RWPE1 (cell line): ENCODE measurements around the gene PALLD.

ENCODE experiments used
- CTCF ChIA-PET: fragments of 350-600 bp; sonication (Branson Sonifier 250); formaldehyde crosslinking; extraction: SDS; loops from one replicate; lab custom pipeline; 2021; lab: Yijun Ruan, JAX
- POLR2A ChIA-PET: fragments of 400-600 bp; formaldehyde crosslinking; extraction: SDS; loops from one replicate; lab custom pipeline; 2020; ENCODE audit warnings: antibody characterized with exemption; ENCODE audit not compliant: low non-redundant PET; lab: Yijun Ruan, JAX
- DNase-seq: peaks from one replicate; pipeline ENCODE4 v3.0.0; 2012; ENCODE audit warnings: low spot score
- H3K27ac ChIP-seq: fragments of 450-650 bp; 2 replicates; pipeline ENCODE4 v1.5.1; 2017
- TF ChIP-seq, protein P1 (sequence below): fragments of 450-650 bp; conservative IDR thresholded peaks from 2 replicates; pipeline ENCODE4 v1.5.1; 2017; ENCODE audit warnings: low read depth, mild to moderate bottlenecking

The PALLD gene

DNA sequence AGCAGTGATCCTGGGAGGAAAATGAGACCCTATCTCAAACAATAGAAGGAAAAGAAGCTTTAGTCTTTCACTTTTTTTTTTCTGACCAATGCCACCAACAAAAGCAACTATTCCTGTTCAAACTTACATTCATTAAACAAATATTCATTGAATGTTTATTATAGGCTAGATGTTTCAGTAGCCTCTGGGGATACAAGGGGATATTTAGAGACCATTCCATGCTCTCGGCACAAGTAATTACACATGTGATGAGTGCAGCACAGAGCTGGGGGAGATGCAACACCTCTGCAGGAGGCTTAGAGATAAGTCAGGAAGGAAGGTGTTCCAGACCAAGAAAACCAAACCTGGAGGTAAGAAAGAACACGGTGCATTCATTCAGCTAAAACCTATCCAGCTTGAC lies 68.3 kb downstream of the PALLD start:
- no peak for DNase-seq
- TF ChIP-seq, protein P1, sequence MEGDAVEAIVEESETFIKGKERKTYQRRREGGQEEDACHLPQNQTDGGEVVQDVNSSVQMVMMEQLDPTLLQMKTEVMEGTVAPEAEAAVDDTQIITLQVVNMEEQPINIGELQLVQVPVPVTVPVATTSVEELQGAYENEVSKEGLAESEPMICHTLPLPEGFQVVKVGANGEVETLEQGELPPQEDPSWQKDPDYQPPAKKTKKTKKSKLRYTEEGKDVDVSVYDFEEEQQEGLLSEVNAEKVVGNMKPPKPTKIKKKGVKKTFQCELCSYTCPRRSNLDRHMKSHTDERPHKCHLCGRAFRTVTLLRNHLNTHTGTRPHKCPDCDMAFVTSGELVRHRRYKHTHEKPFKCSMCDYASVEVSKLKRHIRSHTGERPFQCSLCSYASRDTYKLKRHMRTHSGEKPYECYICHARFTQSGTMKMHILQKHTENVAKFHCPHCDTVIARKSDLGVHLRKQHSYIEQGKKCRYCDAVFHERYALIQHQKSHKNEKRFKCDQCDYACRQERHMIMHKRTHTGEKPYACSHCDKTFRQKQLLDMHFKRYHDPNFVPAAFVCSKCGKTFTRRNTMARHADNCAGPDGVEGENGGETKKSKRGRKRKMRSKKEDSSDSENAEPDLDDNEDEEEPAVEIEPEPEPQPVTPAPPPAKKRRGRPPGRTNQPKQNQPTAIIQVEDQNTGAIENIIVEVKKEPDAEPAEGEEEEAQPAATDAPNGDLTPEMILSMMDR = no peak
- H3K27ac ChIP-seq = no peak overlapping the region
- CTCF ChIA-PET = interaction anchor here (1.0 kb wide), 1 partner anchor 21 kb away, joined by 3 read pairs; no protein-coding TSS in a partner anchor
- POLR2A ChIA-PET = no interaction called here

DNA sequence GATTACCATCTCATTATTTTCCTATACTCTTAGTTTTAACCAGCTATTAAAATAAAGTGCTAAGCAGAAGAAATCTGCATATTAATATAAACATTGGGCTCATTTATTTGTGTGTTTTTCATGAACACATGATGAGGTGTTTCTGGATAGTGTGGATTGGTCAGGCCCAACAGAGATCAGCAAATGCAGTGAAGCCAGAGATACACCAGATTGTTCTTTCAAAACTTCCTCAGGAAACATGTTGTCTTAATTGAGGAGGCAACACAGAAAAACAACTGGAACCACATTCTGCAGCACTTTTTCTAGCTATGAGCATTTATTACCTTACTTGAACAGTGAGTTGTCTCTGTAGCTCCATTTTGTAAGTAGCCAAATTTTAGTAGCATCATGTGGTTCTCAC lies 69.9 kb downstream of the PALLD start:
- H3K27ac ChIP-seq = no peak overlapping the region
- ChIA-PET POLR2A (no interaction called here), CTCF (no interaction called here)
- DNase-seq = no peak
- TF ChIP-seq, protein P1 = no peak

DNA sequence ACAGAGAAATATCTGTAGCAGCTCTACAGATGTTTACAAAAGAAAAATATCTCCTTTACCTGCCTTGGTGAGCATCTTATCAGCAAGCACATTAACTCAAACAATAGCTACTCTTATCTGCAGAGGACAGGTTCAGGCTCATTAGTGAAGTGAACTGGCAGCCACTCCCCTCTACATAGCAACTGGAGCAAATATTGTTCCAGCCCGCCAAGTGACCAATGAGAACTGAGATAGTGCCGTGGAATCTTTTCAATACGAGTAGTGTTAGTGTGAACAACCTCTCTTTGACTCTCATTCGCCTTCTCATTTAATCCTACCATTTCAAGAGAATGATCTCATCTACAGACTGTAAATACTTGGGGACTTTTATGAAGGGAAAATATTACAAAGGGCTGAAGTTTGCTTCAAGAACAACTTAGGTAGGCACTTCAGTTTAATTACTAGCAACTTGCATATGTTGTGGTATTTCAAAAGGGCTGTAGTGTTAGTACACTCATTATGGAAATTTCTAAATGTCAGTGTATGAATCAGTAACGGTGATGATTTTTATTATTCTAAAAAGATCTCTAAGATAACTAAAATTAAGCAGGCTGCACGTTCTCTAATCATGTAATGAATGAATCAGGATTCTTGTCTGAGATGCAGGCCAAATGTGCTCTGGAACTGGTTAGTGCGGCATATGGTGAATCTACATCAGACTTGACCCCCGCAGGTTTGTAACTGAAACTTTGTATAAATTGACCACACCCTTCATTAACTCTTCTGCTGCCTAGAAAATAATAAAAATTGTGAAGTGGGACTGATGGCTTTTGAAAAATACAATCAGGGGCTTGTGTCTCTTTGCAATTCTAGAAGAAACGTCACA lies 72.4 kb downstream of the PALLD start:
- no peak for DNase-seq
- TF ChIP-seq, protein P1 = no peak
- POLR2A ChIA-PET = no interaction called here
- CTCF ChIA-PET = no interaction called here
- H3K27ac ChIP-seq = no peak overlapping the region

DNA sequence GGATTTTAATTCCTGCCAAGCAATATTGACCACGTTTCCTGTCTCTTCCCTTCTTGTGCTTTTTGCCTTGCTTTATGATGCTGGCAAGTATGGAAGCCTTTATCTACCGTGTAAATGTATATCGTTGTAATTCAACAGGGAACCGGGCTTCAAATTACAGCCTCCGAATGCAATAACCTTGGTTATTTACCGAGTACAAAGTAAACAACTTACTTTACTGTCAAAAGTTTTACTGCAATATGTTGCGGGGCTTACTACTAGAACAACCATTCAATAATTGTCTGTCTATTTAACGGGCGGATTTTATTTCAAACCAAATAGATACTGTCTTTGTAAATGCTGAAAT lies 73.1 kb downstream of the PALLD start:
- DNase-seq = no peak
- CTCF ChIA-PET = no interaction called here
- POLR2A ChIA-PET = no interaction called here
- TF ChIP-seq, protein P1 = no peak
- H3K27ac ChIP-seq = no peak overlapping the region

DNA sequence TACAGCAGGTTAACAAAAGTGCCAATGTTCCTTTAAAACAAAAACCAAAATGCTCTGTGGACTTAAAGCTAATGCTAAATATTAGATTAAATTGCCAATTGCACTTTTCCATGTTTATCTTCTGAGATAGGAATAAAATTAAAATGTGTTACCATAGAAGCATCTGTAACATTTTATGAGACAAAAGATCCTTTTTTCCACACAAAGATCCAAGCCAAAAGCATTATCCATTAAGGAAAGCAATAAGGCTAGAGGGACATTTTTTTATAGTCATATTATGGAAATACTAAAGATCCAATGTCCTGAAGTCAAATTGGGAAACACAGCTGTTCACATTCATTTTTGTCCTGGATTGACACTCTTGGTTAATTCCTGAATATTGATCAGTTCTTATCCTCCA lies 73.6 kb downstream of the PALLD start:
- no peak overlapping the region for H3K27ac ChIP-seq
- POLR2A ChIA-PET = no interaction called here
- TF ChIP-seq, protein P1 = no peak
- no peak for DNase-seq
- CTCF ChIA-PET = no interaction called here

DNA sequence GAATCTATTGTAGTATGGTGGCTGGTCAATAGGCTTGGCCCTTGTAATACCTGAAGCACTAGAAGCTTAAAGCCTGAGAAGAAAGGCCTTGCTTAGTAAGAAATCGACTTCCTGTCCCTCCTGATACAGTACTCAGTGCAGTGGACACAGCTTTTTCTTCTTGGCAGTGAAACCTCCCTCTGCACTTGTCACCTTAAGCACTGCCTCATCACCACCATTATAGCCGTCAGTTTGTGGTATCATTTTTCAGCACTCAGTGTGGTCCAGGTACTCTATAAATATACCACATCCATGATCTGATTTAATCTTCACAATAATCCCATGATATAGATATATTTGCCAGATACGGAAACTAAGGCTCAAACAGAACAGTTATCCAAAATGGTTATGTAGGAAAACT lies 75.2 kb downstream of the PALLD start:
- ChIA-PET CTCF (no interaction called here), POLR2A (no interaction called here)
- no peak overlapping the region for H3K27ac ChIP-seq
- TF ChIP-seq, protein P1 = no peak
- DNase-seq = no peak
